Effector memory CD8-positive, alpha-beta T cell (primary cell): ENCODE data around the gene GABRG3.

Experiments
- ATAC-seq: fragments of 150-1000 bp; cut with Tn5 transposase; replicated peaks from 2 replicates; pipeline ENCODE4 v1.10.0; 2021; ENCODE audit warnings: mild to moderate bottlenecking, moderate library complexity
- DNase-seq, 3 experiments: peaks; one replicate each; pipeline ENCODE4 v3.0.0; 2021
- H3K27ac Mint-ChIP-seq, 2 donors: one replicate each; pipeline ENCODE4 v1.8.0; 2022; ENCODE audit warnings: mild to moderate bottlenecking in 2 of 2, mixed read lengths in 2 of 2, moderate library complexity in 2 of 2
- H3K27me3 Mint-ChIP-seq, 2 donors: one replicate each; pipeline ENCODE4 v1.8.0; 2022; ENCODE audit warnings: mixed read lengths in 2 of 2
- H3K36me3 Mint-ChIP-seq: one replicate; pipeline ENCODE4 v1.8.0; 2022; ENCODE audit warnings: mild to moderate bottlenecking, moderate library complexity, mixed read lengths; ENCODE audit not compliant: insufficient read depth
- H3K4me1 Mint-ChIP-seq, 2 donors: one replicate each; pipeline ENCODE4 v1.8.0; 2022; ENCODE audit warnings: low read depth in 2 of 2, mixed read lengths in 2 of 2
- H3K4me3 Mint-ChIP-seq, 2 donors: one replicate each; pipeline ENCODE4 v1.8.0; 2022; ENCODE audit warnings: mild to moderate bottlenecking in 2 of 2, mixed read lengths in 2 of 2, moderate library complexity in 2 of 2
- H3K9me3 Mint-ChIP-seq, 2 donors: one replicate each; pipeline ENCODE4 v1.8.0; 2022; ENCODE audit warnings: mixed read lengths in 2 of 2

Gene GABRG3

DNA sequence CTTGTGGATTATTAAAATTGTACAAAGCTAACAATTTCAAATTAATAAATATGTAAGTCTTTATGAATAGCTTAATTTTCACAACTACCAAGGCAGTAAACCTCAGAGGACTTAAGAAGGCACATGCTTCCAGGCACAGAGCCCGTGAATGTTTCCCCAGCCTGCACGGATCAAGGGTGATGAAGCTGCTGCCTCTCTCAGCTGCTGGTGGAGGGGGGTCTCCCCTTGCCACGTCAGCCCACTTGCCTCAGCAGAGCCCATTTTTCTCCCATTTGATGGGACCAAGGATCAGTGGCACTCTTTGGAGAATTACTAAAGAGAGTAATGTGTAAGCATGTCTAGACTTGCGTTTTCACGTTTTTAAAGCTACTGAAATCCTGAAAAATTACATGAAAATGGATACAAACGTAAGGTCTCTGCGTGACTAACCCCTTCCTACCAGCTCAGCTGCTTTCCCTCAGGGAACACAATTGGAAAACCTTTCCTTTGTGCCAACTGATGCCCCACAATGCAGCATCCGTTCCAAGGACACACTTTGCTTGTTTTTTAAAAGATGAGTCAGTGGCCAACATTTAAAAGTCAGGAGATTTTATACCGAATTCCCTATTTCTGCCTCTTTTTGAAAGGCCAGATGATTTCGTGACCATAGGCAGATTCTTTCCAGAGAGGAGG, 494.1 kb downstream of the GABRG3 start:
- ATAC-seq = no peak
- Mint-ChIP-seq H3K4me3 (no peak overlapping the region), H3K36me3 (no peaks in the 10 kb centered on the region), H3K27ac (no peak overlapping the region), H3K27me3 (no peaks in the 10 kb centered on the region), H3K9me3 (peaks cover 3 to 8% of the 10 kb centered on the region in 2 donors), H3K4me1 (no peaks in the 10 kb centered on the region)
- DNase-seq = no peak

DNA sequence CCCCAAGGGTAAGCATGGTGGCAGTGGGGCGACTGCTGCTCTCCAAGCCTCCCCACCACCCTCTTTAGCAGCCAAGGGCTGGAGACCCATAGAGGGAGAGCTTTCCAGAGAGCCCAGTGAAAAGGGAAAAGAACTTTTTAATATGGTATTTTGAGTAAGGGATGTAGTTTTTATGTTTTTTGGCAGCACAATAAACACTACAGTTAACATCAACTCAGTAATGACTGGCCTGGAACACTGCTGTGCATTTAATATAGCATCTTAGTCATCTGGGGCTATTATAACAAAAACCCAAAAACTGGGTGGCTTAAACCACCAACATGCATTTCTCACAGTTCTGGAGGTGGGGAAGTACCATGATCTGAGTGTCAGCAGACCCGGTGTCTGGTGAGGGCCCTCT, 495.8 kb downstream of the GABRG3 start:
- Mint-ChIP-seq H3K9me3 (peaks cover 3 to 5% of the 10 kb centered on the region in 2 donors), H3K27ac (no peak overlapping the region), H3K4me1 (no peaks in the 10 kb centered on the region), H3K4me3 (no peak overlapping the region), H3K36me3 (no peaks in the 10 kb centered on the region), H3K27me3 (no peaks in the 10 kb centered on the region)
- no peak for ATAC-seq
- DNase-seq = no peak

GRCh38 chr15:27468151-27468591, 497.2 kb downstream of the GABRG3 start:
- H3K9me3 Mint-ChIP-seq = peaks cover 0 to 1% of the 10 kb centered on the region in 2 donors
- DNase-seq (no peak), ATAC-seq (no peak)
- no peaks in the 10 kb centered on the region for H3K36me3 Mint-ChIP-seq
- no peaks in the 10 kb centered on the region for H3K4me1 Mint-ChIP-seq
- H3K27ac Mint-ChIP-seq = no peak overlapping the region
- no peaks in the 10 kb centered on the region for H3K27me3 Mint-ChIP-seq
- no peak overlapping the region for H3K4me3 Mint-ChIP-seq

GRCh38 chr15:27473845-27474244, 502.9 kb downstream of the GABRG3 start:
- H3K27ac Mint-ChIP-seq = no peak overlapping the region
- DNase-seq (no peak), ATAC-seq (no peak)
- H3K36me3 Mint-ChIP-seq = no peaks in the 10 kb centered on the region
- no peaks in the 10 kb centered on the region for H3K27me3 Mint-ChIP-seq
- no peak overlapping the region for H3K4me3 Mint-ChIP-seq
- peaks cover 0 to 1% of the 10 kb centered on the region in 2 donors for H3K9me3 Mint-ChIP-seq
- no peaks in the 10 kb centered on the region for H3K4me1 Mint-ChIP-seq

DNA sequence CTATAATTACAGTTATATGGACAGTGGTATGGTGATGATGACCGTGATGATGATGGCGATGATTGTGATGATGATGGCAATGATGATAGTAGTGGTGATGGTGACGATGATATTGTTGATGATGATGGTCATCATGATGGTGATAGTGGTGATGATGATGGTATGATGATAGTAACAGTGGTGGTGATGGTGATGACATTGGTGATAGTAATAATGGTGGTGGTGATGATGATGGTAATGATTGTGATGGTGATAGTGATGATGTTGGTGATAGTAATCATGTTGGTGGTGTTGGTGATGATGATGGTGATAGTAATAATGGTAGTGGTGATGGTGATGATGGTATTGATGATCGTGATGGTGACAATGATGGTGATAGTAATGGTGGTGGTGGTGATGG, 504.4 kb downstream of the GABRG3 start:
- Mint-ChIP-seq H3K27me3 (no peaks in the 10 kb centered on the region), H3K27ac (no peak overlapping the region), H3K4me3 (no peak overlapping the region), H3K4me1 (no peaks in the 10 kb centered on the region), H3K9me3 (peaks cover 0 to 1% of the 10 kb centered on the region in 2 donors), H3K36me3 (no peaks in the 10 kb centered on the region)
- DNase-seq (no peak), ATAC-seq (no peak)

DNA sequence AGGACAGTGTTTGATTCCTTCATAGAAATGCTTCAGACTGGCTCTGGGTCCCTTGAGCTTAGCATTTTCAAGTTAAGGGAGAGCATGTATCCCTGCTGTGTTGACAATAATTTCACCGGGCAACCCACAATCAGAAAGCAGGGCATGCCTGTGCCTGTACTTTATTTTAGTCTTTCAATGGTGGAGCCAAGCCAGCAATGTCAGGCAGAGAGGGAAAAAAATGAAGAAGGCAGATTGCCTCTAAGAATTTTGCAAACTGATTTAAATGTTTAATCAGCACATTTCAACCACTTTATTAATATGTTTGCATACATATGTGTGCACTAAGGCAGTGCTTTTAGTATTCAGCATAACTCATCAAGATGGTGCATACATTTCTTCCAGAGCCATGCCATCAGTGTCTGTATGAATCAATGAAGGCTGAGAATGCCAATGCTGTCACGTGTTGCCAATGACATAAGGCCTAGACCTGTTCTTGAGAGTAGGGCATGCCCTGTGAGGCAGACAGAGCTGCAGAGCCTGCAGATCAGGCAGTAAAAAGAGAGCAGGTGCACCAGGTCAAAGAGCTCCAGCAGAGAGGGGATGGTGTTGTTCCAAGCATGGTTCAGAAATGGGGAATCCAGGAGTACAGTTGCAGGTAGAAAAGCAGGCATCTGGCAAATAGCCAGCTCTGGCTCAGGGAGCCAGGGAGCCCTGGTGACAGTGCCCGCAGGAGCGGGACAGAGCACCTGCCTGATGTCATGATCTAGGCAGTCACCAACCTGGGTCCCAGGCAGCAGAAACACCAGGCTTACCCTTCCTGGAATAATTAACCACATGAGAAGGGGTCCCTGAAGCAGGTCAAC, 508.5 kb downstream of the GABRG3 start:
- Mint-ChIP-seq H3K9me3 (peaks cover 0 to 1% of the 10 kb centered on the region in 2 donors), H3K27me3 (no peaks in the 10 kb centered on the region), H3K4me1 (no peaks in the 10 kb centered on the region), H3K27ac (no peak overlapping the region), H3K4me3 (no peak overlapping the region), H3K36me3 (no peaks in the 10 kb centered on the region)
- no peak for ATAC-seq
- DNase-seq = no peak

GRCh38 chr15:27480141-27480530, 509.2 kb downstream of the GABRG3 start:
- DNase-seq (no peak), ATAC-seq (no peak)
- H3K27ac Mint-ChIP-seq = no peak overlapping the region
- peaks cover 0 to 1% of the 10 kb centered on the region in 2 donors for H3K9me3 Mint-ChIP-seq
- no peaks in the 10 kb centered on the region for H3K36me3 Mint-ChIP-seq
- H3K4me1 Mint-ChIP-seq = no peaks in the 10 kb centered on the region
- H3K4me3 Mint-ChIP-seq = no peak overlapping the region
- H3K27me3 Mint-ChIP-seq = no peaks in the 10 kb centered on the region

- H3K4me1 Mint-ChIP-seq = no peaks in the 10 kb centered on the region
- no peak overlapping the region for H3K27ac Mint-ChIP-seq
- no peaks in the 10 kb centered on the region for H3K36me3 Mint-ChIP-seq
- H3K27me3 Mint-ChIP-seq = no peaks in the 10 kb centered on the region
- H3K9me3 Mint-ChIP-seq = peaks cover 0 to 1% of the 10 kb centered on the region in 2 donors
- H3K4me3 Mint-ChIP-seq = no peak overlapping the region
- no peak for DNase-seq
- ATAC-seq = no peak
These were observed 509.7 kb downstream of the GABRG3 start for GRCh38 chr15:27480642-27481041.

DNA sequence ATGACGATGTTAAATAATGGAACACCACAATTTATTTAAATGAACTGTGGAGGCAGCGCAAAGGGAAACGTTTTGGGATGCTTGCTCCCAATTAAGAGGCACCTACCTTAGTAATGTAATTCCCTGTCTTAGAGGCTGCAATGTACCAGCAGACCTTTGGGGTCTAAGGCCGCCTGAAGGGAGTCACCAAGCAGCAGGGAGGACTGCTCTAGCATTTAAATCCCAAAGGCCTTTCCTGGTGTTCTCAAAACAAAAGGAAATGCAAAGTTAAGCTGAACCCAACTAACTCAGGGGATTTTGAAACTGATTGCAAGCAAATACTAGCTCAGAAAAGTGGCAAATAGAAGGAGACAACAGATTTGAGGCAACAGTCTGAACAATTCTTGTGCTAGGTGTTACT, 510.8 kb downstream of the GABRG3 start:
- DNase-seq (no peak), ATAC-seq (no peak)
- H3K36me3 Mint-ChIP-seq = no peaks in the 10 kb centered on the region
- peaks cover 0 to 1% of the 10 kb centered on the region in 2 donors for H3K9me3 Mint-ChIP-seq
- no peaks in the 10 kb centered on the region for H3K27me3 Mint-ChIP-seq
- no peak overlapping the region for H3K4me3 Mint-ChIP-seq
- H3K4me1 Mint-ChIP-seq = no peaks in the 10 kb centered on the region
- no peak overlapping the region for H3K27ac Mint-ChIP-seq

DNA sequence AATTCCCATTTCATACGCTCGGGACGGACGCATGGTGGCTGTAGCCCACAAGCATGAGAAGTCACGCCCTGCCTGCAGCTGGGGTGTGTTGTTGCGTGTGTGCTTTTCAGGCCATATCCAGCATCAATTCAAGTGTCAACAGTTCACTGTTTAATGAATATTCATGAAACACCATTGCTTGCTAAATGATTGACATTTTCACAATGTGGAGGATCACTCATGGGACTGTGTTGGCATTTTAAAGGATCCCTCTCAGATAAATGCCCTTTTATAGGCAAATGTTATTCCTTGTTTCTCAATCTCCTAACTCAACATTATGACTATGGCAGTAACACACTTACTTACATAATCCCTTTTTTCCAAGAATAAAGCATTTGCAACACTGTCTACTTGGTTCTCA, 511.3 kb downstream of the GABRG3 start:
- no peak overlapping the region for H3K4me3 Mint-ChIP-seq
- ATAC-seq = no peak
- DNase-seq = no peak
- H3K36me3 Mint-ChIP-seq = no peaks in the 10 kb centered on the region
- no peaks in the 10 kb centered on the region for H3K27me3 Mint-ChIP-seq
- H3K9me3 Mint-ChIP-seq = peaks cover 0 to 1% of the 10 kb centered on the region in 2 donors
- no peaks in the 10 kb centered on the region for H3K4me1 Mint-ChIP-seq
- H3K27ac Mint-ChIP-seq = no peak overlapping the region

GRCh38 chr15:27483124-27483523, 512.1 kb downstream of the GABRG3 start:
- Mint-ChIP-seq H3K27ac (no peak overlapping the region), H3K4me1 (no peaks in the 10 kb centered on the region), H3K36me3 (no peaks in the 10 kb centered on the region), H3K4me3 (no peak overlapping the region), H3K27me3 (no peaks in the 10 kb centered on the region), H3K9me3 (peaks cover 0 to 3% of the 10 kb centered on the region in 2 donors)
- no peak for ATAC-seq
- no peak for DNase-seq

- H3K9me3 Mint-ChIP-seq = peaks cover 0 to 5% of the 10 kb centered on the region in 2 donors
- H3K27ac Mint-ChIP-seq = no peak overlapping the region
- no peaks in the 10 kb centered on the region for H3K27me3 Mint-ChIP-seq
- H3K4me3 Mint-ChIP-seq = no peak overlapping the region
- no peaks in the 10 kb centered on the region for H3K36me3 Mint-ChIP-seq
- ATAC-seq = no peak
- DNase-seq = no peak
- H3K4me1 Mint-ChIP-seq = no peaks in the 10 kb centered on the region
These were observed 514.3 kb downstream of the GABRG3 start for GRCh38 chr15:27485265-27485664.

- no peak for DNase-seq
- H3K27me3 Mint-ChIP-seq = no peaks in the 10 kb centered on the region
- no peak overlapping the region for H3K27ac Mint-ChIP-seq
- no peaks in the 10 kb centered on the region for H3K4me1 Mint-ChIP-seq
- no peak overlapping the region for H3K4me3 Mint-ChIP-seq
- ATAC-seq = no peak
- no peaks in the 10 kb centered on the region for H3K36me3 Mint-ChIP-seq
- H3K9me3 Mint-ChIP-seq = peaks cover 0 to 6% of the 10 kb centered on the region in 2 donors
These were observed 515.1 kb downstream of the GABRG3 start for GRCh38 chr15:27486051-27486450.
